ENCODE measurements around the gene CAPN9. TPM values are rescaled to one million over a fixed set of nuclear protein-coding genes. Genes with fewer than 3 reads are reported as not detected.
"Not testable (repeated sequence)": the region's sequence is repeated elsewhere in the genome, so short reads cannot be mapped to it uniquely, and the experiment has no call there.

The CAPN9 gene
- total RNA-seq, 2 donors from 2014 or later: 46.3 to 53.6 TPM

GRCh38 chr1:230825761-230826160 lies 78.6 kb downstream of the CAPN9 start:
- no peak for DNase-seq
- intact Hi-C loops (cut with DNase I, micrococcal nuclease): no loop called here
- no peak for ATAC-seq

GRCh38 chr1:230826166-230826875 lies 79.1 kb downstream of the CAPN9 start:
- intact Hi-C loops (cut with DNase I, micrococcal nuclease): no loop called here
- DNase-seq: no peak
- ATAC-seq: no peak

- ATAC-seq (no peak), DNase-seq (no peak)
- intact Hi-C loops (cut with DNase I, micrococcal nuclease): no loop called here
Measured at GRCh38 chr1:230827081-230827681, 80.0 kb downstream of the CAPN9 start.

GRCh38 chr1:230827801-230828200 lies 80.6 kb downstream of the CAPN9 start:
- ATAC-seq (no peak), DNase-seq (no peak)
- intact Hi-C loops (cut with DNase I, micrococcal nuclease): no loop called here

- DNase-seq (no peak), ATAC-seq (no peak)
- intact Hi-C loops (cut with DNase I, micrococcal nuclease): no loop called here
Measured at GRCh38 chr1:230828421-230828820, 81.2 kb downstream of the CAPN9 start.

GRCh38 chr1:230831771-230832170 lies 84.6 kb downstream of the CAPN9 start:
- intact Hi-C loops (cut with DNase I, micrococcal nuclease): no loop called here
- ATAC-seq: no peak
- DNase-seq: no peak

GRCh38 chr1:230832476-230832875 lies 85.3 kb downstream of the CAPN9 start:
- DNase-seq (no peak), ATAC-seq (no peak)
- intact Hi-C loops (cut with DNase I, micrococcal nuclease): no loop called here

- DNase-seq (no peak), ATAC-seq (no peak)
- intact Hi-C loops (cut with DNase I, micrococcal nuclease): no loop called here
Measured at GRCh38 chr1:230833511-230833910, 86.3 kb downstream of the CAPN9 start.

GRCh38 chr1:230834292-230834691 lies 87.1 kb downstream of the CAPN9 start:
- intact Hi-C loops (cut with DNase I, micrococcal nuclease): no loop called here
- DNase-seq: no peak

GRCh38 chr1:230836347-230836746 lies 89.2 kb downstream of the CAPN9 start:
- no peak for ATAC-seq
- intact Hi-C loops (cut with DNase I, micrococcal nuclease): no loop called here
- DNase-seq: no peak

More at GRCh38 chr1:230834292-230834691, 87.1 kb downstream of the CAPN9 start:
- no peak for ATAC-seq

- intact Hi-C loops (cut with DNase I, micrococcal nuclease): no loop called here
- no peak for DNase-seq
- no peak for ATAC-seq
Measured at GRCh38 chr1:230836793-230837192, 89.6 kb downstream of the CAPN9 start.

- ATAC-seq: no peak
Measured at GRCh38 chr1:230839173-230839572, 92.0 kb downstream of the CAPN9 start.

GRCh38 chr1:230842801-230843200 lies 95.6 kb downstream of the CAPN9 start:
- intact Hi-C loops (cut with DNase I, micrococcal nuclease): no loop called here
- ATAC-seq: no peak
- no peak for DNase-seq

More at GRCh38 chr1:230839173-230839572, 92.0 kb downstream of the CAPN9 start:
- intact Hi-C loops (cut with DNase I, micrococcal nuclease): no loop called here
- no peak for DNase-seq

GRCh38 chr1:230843503-230844309 lies 96.5 kb downstream of the CAPN9 start:
- intact Hi-C loops (cut with DNase I, micrococcal nuclease): no loop called here
- ATAC-seq: no peak
- no peak for DNase-seq

- ATAC-seq (no peak), DNase-seq (no peak)
- intact Hi-C loops (cut with DNase I, micrococcal nuclease): no loop called here
Measured at GRCh38 chr1:230844561-230844960, 97.4 kb downstream of the CAPN9 start.

GRCh38 chr1:230845184-230845583 lies 98.0 kb downstream of the CAPN9 start:
- ATAC-seq; intact Hi-C loops (cut with DNase I, micrococcal nuclease); DNase-seq: not testable (repeated sequence)

GRCh38 chr1:230848235-230848634 lies 101.0 kb downstream of the CAPN9 start:
- intact Hi-C loops (cut with DNase I, micrococcal nuclease): no loop called here
- no peak for ATAC-seq

GRCh38 chr1:230849451-230850224 lies 102.5 kb downstream of the CAPN9 start:
- DNase-seq: no peak
- intact Hi-C loops (cut with DNase I, micrococcal nuclease): no loop called here

More at GRCh38 chr1:230848235-230848634, 101.0 kb downstream of the CAPN9 start:
- no peak for DNase-seq

GRCh38 chr1:230850547-230850946 lies 103.4 kb downstream of the CAPN9 start:
- ATAC-seq (no peak), DNase-seq (no peak)
- intact Hi-C loops (cut with DNase I, micrococcal nuclease): no loop called here

More at GRCh38 chr1:230849451-230850224, 102.5 kb downstream of the CAPN9 start:
- ATAC-seq: no peak

All from left colon (tissue), 2 donors.